Stomach (tissue), 9 donors: Measurements from ENCODE around the gene PTPRD. TPM values are rescaled to one million over a fixed set of nuclear protein-coding genes. Genes with fewer than 3 reads are reported as not detected.

ENCODE experiments used
- DNase-seq, 2 donors: peaks; one replicate each; pipeline versions ENCODE4 v3.0.0 to v3.0.0-alpha.2; 2013 to 2019
- H3K27ac ChIP-seq, 5 donors: fragments of 200-600 bp in 4 of 5; sonication (generic) in 4 of 5; one replicate each; pipeline ENCODE4 v1.5.1; 2013 to 2019; ENCODE audit warnings: mild to moderate bottlenecking in 1 of 5, moderate library complexity in 1 of 5
- H3K27me3 ChIP-seq, 3 donors: fragments of 200-600 bp; sonication (generic); one replicate each; pipeline ENCODE4 v1.5.1; 2017 to 2019; ENCODE audit warnings: mixed run types in 1 of 3
- H3K36me3 ChIP-seq, 4 donors: fragments of 200-600 bp; sonication (generic); 1 replicate in 3 of 4; 2 replicates in 1 of 4; pipeline ENCODE4 v1.5.1; 2016 to 2019
- H3K4me1 ChIP-seq, 4 donors: fragments of 200-600 bp; sonication (generic); one replicate each; pipeline ENCODE4 v1.5.1; 2016 to 2019
- H3K4me3 ChIP-seq, 4 donors: fragments of 200-600 bp; sonication (generic) in 3 of 4; one replicate each; pipeline ENCODE4 v1.5.1; 2016 to 2019; ENCODE audit warnings: mild to moderate bottlenecking in 1 of 4
- H3K9me3 ChIP-seq, 4 donors: fragments of 200-600 bp; sonication (generic); one replicate each; pipeline ENCODE4 v1.5.1; 2016 to 2019
- CTCF ChIP-seq, 7 experiments: fragments of 450-650 bp in 4 of 7; fragments of 200-600 bp in 3 of 7; sonication (generic) in 3 of 7; IDR thresholded peaks; one replicate each; pipeline ENCODE4 v1.5.1; 2016 to 2019; ENCODE audit warnings: antibody characterized with exemption in 7 of 7, control low read depth in 2 of 7, mild to moderate bottlenecking in 1 of 7
- EP300 ChIP-seq: sonication (generic); formaldehyde crosslinking; IDR thresholded peaks from one replicate; pipeline ENCODE4 v1.6.1; 2017; ENCODE audit warnings: antibody characterized with exemption
- POLR2A ChIP-seq, 4 donors: fragments of 450-650 bp; IDR thresholded peaks; one replicate each; pipeline ENCODE4 v1.6.1; 2016; ENCODE audit warnings: antibody characterized with exemption in 4 of 4, control low read depth in 2 of 4, mild to moderate bottlenecking in 1 of 4, moderate library complexity in 1 of 4
- POLR2AphosphoS5 ChIP-seq, 3 donors: sonication (generic); formaldehyde crosslinking; IDR thresholded peaks; one replicate each; pipeline ENCODE4 v1.6.1; 2016; ENCODE audit warnings: antibody characterized with exemption in 3 of 3
- WGBS, 5 donors: extraction: QIAGEN DNeasy Blood & Tissue Kit in 3 of 5; methylation state at CpG; one replicate each; pipeline versions ENCODE4 v1.1.5 to v1.1.7; 2013 to 2018; 5-methylcytosine and 5-hydroxymethylcytosine counted together
- intact Hi-C: fragments of 100-400 bp; cut with DNase I; formaldehyde crosslinking; loops from one replicate; pipeline ENCODE4 v1.15.1; 2023; ENCODE audit warnings: low total_unique reads
- polyA plus RNA-seq, 3 donors: library from polyadenylated mRNA; stranded (reverse); fragments of 200-250 nt; gene quantifications; one replicate each; pipeline ENCODE4 v1.2.3, GENCODE V29; 2013
- total RNA-seq, 5 donors: library from RNA; depleted of rRNA; stranded (reverse); fragments of >200 nt; gene quantifications; one replicate each; pipeline versions ENCODE4 v1.1.0 to v1.2.3, GENCODE V29; 2014 to 2016
- donor health status: healthy with polysubstance abuse.
- donor health status: Bipolar disorder and iron deficiency.
- donor health status: healthy.

The PTPRD gene
- total and polyA plus RNA-seq, 8 donors, result 0.12 to 53.1 (median 1.2) TPM

DNA sequence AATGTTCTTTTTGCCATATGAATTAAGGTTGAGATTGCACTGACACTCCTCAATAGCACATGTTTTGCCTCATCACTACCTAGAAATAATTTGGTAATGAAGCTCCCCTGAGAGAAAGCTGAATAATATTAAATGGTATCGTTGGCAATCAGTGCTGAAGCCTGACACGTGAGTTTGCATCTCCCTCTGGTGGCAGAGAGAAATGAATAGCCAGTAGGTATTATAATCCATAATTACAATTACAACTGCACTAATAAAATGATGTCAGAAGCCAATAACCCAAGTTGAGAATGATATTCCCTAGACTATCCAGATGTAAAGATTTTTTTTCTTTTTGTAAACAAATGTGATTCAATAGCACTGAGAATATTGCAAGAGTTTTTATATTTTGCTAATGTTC is 700.3 kb downstream of the PTPRD start:
- intact Hi-C loops, result no loop called here
- Histone ChIP-seq H3K4me3 (no peak overlapping the region), H3K4me1 (no peaks in the 10 kb centered on the region), H3K27ac (no peak overlapping the region), H3K36me3 (no peaks in the 10 kb centered on the region), H3K9me3 (peaks cover 0 to 16% (median 11%) of the 10 kb centered on the region in 4 donors), H3K27me3 (no peaks in the 10 kb centered on the region)
- TF ChIP-seq POLR2AphosphoS5 (IDR thresholded peaks at IDR 0.05), result no peak
- TF ChIP-seq POLR2A (IDR thresholded peaks at IDR 0.05), result no peak
- TF ChIP-seq CTCF (IDR thresholded peaks at IDR 0.05), result peak in 1 of 7 experiments; percentile 16
- 2 to 16% (median 10%) methylated on average over 2 of the region's 2 CpGs for WGBS, 5 donors
- peak in 1 of 2 donors; percentile 27 for DNase-seq

- Histone ChIP-seq H3K27me3 (no peaks in the 10 kb centered on the region), H3K9me3 (no peaks in the 10 kb centered on the region), H3K4me3 (no peak overlapping the region), H3K36me3 (no peaks in the 10 kb centered on the region), H3K4me1 (no peaks in the 10 kb centered on the region), H3K27ac (no peak overlapping the region)
- TF ChIP-seq POLR2AphosphoS5 (IDR thresholded peaks at IDR 0.05), result no peak
- 49 to 60% (median 52%) methylated on average over 3 of the region's 3 CpGs for WGBS, 5 donors
- DNase-seq, result no peak
- intact Hi-C loops, result no loop called here
Measured at GRCh38 chr9:9905736-9906135, 707.1 kb downstream of the PTPRD start.

DNA sequence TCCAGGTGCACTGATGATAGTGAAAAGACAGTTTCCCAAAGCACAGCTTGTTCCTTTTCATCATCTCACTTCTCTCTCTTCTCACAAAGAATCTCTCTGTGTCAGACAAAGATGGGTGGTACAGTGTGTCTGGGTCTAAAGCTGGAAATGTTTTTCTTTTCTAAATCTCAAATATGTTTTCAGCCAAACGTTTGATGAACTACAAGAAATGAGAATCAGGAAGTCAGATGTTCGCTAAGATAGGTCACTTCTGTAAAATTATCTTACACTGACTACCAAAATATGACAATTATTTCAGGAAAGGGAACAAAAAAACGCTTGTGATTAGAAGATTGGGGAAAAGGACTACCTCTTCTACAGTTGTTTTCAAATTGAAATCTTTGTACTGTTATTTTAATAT is 708.8 kb downstream of the PTPRD start:
- intact Hi-C loops, result no loop called here

GRCh38 chr9:9901624-9902023 is 711.2 kb downstream of the PTPRD start:
- TF ChIP-seq CTCF (IDR thresholded peaks at IDR 0.05) (no peak), POLR2AphosphoS5 (IDR thresholded peaks at IDR 0.05) (no peak), POLR2A (IDR thresholded peaks at IDR 0.05) (no peak), EP300 (no peak)
- Histone ChIP-seq H3K36me3 (no peaks in the 10 kb centered on the region), H3K27ac (no peak overlapping the region), H3K4me3 (no peak overlapping the region), H3K4me1 (no peaks in the 10 kb centered on the region), H3K9me3 (no peaks in the 10 kb centered on the region), H3K27me3 (no peaks in the 10 kb centered on the region)
- 28 to 62% (median 50%) methylated on average over 4 of the region's 4 CpGs for WGBS, 5 donors
- intact Hi-C loops, result no loop called here
- no peak for DNase-seq

More for the DNA sequence above, 708.8 kb downstream of the PTPRD start:
- TF ChIP-seq CTCF (IDR thresholded peaks at IDR 0.05), result no peak
- TF ChIP-seq POLR2A (IDR thresholded peaks at IDR 0.05), result no peak
- TF ChIP-seq POLR2AphosphoS5 (IDR thresholded peaks at IDR 0.05), result no peak
- TF ChIP-seq EP300, result no peak
- H3K36me3 ChIP-seq, result no peaks in the 10 kb centered on the region
- H3K27ac ChIP-seq, result no peak overlapping the region
- no peaks in the 10 kb centered on the region for H3K27me3 ChIP-seq
- no peaks in the 10 kb centered on the region for H3K9me3 ChIP-seq
- no peaks in the 10 kb centered on the region for H3K4me1 ChIP-seq
- no peak overlapping the region for H3K4me3 ChIP-seq
- WGBS, 5 donors, result 33 to 42% (median 37%) methylated on average over 3 of the region's 3 CpGs
- no peak for DNase-seq

- H3K4me1 ChIP-seq, result no peaks in the 10 kb centered on the region
- H3K36me3 ChIP-seq, result no peaks in the 10 kb centered on the region
- H3K27ac ChIP-seq, result no peak overlapping the region
- no peak for TF ChIP-seq POLR2A (IDR thresholded peaks at IDR 0.05)
- no peak for TF ChIP-seq CTCF (IDR thresholded peaks at IDR 0.05)
- no peak for TF ChIP-seq EP300
- no peak for TF ChIP-seq POLR2AphosphoS5 (IDR thresholded peaks at IDR 0.05)
- WGBS, 5 donors, result 8 to 41% (median 27%) methylated on average over 1 of the region's 1 CpG
- no peak overlapping the region for H3K4me3 ChIP-seq
- no peaks in the 10 kb centered on the region for H3K9me3 ChIP-seq
- intact Hi-C loops, result no loop called here
- DNase-seq, result no peak
- H3K27me3 ChIP-seq, result no peaks in the 10 kb centered on the region
Measured at GRCh38 chr9:9893837-9894236, 719.0 kb downstream of the PTPRD start.
